HG02571 (cell line): ENCODE results near the gene CAPN11.
"Not testable (repeated sequence)": the region's sequence is repeated elsewhere in the genome, so short reads cannot be mapped to it uniquely, and the experiment has no call there.

Experiments
- ATAC-seq: cut with Tn5 transposase; IDR thresholded peaks from one replicate; pipeline ENCODE4 v1.9.1; 2021; ENCODE audit warnings: mild to moderate bottlenecking, moderate library complexity; ENCODE audit not compliant: unreplicated experiment

CAPN11 gene

GRCh38 chr6:44129841-44130322 lies 28.7 kb upstream of the CAPN11 start:
- ATAC-seq = no peak

GRCh38 chr6:44131892-44132291 lies 26.7 kb upstream of the CAPN11 start:
- no peak for ATAC-seq

- no peak for ATAC-seq
Observed at GRCh38 chr6:44132476-44132875, 26.1 kb upstream of the CAPN11 start.

- ATAC-seq = no peak
Observed at GRCh38 chr6:44133003-44133931, 25.4 kb upstream of the CAPN11 start.

- no peak for ATAC-seq
Observed at GRCh38 chr6:44133981-44134711, 24.5 kb upstream of the CAPN11 start.

DNA sequence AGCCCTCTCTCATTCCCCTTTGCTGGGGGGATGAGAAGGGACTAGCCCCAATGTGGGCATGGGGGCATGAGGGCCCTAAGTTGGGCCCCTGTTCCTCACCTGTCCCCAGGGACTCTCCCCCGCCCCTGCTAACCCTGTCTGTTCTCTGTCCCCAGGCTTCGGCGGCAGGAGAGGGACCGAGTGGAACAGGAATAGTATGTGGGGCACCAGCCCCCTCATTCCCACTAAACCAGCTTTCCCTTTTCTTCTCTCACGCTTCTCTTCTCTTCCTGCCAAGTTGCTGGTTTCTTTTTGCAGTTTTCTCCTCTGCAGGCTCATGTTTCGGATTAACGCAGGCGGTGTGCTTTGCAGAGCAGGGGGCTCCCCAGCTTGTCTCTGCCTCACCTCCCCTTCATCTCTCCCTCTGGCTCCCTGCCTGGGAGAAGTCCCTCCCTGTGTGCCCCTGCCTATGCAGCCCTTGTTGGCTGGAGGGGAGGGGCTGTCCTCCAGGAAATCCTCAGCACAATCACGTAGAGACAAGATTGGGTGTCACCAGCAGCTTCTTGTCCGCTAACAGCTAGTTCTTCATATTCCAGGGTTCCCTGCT lies 23.4 kb upstream of the CAPN11 start:
- no peak for ATAC-seq

GRCh38 chr6:44135875-44136274 lies 22.7 kb upstream of the CAPN11 start:
- no peak for ATAC-seq

- no peak for ATAC-seq
Observed at GRCh38 chr6:44138717-44139350, 19.8 kb upstream of the CAPN11 start.

DNA sequence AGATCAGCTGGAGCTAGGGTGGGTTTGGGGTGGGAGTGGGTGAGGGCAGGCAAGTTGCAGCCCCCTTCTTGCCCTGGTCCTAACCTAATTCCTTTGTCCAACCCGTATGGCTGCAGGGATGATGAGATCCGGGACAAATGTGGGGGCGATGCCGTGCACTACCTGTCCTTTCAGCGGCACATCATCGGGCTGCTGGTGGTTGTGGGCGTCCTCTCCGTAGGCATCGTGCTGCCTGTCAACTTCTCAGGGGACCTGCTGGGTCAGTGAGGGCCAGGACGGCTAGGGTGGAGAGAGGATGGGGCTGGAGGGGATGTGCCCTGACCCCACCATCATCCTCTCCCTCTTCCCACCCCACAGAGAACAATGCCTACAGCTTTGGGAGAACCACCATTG lies 19.3 kb upstream of the CAPN11 start:
- ATAC-seq = no peak

DNA sequence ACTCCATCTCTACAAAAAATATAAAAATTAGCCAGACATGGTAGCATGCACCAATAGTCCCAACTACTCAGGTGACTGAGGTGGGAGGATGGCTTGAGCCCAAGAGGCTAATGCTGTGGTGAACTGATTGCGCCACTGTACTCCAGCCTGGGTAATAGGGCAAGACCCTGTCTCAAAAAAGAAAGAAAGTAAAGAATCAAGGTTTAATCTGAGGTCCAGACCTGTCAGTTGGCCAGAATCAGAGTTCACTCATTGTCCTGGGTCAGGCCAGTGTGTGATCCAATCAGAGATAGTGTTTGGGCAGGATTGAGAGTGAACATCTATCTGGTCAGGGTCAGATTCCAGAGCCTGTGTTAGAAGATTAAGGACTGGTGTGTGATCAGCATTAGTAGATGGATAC lies 15.8 kb upstream of the CAPN11 start:
- no peak for ATAC-seq

DNA sequence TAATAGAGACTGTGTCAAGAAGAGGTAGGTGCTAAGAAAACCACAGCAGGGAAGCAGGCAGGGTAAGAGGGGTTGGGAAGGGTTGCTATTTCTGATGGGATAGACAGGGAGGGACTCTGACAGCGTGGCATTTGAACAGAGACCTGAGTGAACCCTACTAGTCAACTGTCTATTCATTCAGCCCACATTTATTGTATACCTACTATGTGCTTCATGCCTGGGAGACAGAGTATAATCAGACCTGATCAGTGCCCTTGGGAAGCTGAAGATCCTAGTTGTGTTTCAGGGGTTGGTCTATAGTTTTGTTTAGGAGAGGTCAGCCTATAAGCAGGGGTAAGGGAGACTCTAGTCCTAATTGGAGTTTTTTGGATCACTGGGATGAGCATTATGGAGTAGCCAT lies 14.9 kb upstream of the CAPN11 start:
- ATAC-seq = no peak

DNA sequence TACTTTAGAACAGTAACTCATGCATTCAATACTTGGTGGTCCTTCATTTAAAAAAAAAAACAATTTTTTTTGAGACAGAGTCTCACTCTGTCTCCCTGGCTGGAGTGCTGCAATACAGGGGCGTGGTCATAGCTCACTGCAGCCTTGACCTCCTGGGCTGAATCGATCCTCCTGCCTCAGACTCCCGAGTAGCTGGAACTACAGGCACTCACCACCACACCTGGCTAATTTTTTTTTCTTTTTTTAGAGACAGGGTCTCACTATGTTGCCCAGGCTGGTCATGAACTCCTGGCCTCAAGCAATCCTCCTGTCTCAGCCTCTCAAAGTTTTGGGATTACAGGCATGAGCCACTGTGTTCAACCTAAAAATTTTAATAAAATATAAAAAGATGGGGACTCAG lies 14.1 kb upstream of the CAPN11 start:
- not testable (repeated sequence) for ATAC-seq

DNA sequence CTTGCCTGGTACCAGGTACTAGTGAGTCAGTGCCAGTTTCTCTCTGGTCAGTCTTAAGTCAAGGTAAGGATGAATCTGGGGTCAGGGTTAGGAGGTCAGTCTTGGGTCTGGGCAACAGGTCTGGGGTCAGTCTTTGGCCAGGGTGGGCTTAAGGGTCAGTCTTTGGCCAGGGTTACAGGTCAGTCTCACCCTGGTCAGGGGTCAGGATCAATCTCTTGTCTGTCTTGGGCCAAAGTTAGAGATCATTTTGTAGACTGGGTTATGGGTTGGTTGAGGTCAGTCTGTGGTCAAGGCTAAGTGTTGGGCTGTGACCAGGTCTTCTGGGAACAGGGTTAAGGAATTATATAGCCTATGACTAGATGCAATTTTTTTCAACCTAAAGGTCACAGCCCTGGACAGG lies 12.8 kb upstream of the CAPN11 start:
- ATAC-seq = no peak

DNA sequence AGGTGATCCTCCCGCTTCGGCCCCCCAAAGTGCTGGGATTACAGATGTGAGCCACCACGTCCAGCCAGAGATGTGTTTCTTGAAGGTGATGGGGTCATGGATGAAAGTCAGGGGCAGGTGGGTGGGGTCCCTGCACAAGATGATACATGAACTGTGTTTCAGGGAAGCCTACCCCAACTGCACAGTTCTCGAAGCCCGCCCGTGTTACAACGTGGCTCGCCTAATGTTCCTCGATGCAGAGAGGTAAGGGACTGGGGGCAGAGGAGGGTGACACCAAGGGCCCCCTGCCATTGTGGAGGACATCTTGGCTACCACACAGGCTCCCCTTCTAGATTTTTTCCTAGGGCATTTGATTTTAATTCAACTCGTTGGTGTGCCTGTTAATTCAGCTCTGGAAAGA lies 11.9 kb upstream of the CAPN11 start:
- ATAC-seq = no peak

DNA sequence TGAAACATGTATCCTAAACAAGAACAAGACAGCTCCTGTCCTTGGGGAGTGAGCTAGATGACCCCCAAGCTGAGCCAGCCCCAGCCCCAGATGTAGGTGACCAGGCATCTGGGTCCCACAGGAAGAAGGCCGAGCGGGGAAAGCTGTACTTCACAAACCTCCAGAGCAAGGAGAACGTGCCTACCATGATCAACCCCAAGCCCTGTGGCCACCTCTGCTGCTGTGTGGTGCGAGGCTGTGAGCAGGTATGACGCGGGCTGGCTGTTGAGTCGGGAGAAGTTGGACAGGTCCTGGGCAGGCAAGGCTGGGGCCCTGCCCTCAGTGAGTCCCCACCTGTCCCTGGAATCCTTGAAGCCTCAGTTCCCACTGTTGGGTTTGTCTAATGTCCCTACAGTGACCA lies 11.4 kb upstream of the CAPN11 start:
- ATAC-seq = no peak

DNA sequence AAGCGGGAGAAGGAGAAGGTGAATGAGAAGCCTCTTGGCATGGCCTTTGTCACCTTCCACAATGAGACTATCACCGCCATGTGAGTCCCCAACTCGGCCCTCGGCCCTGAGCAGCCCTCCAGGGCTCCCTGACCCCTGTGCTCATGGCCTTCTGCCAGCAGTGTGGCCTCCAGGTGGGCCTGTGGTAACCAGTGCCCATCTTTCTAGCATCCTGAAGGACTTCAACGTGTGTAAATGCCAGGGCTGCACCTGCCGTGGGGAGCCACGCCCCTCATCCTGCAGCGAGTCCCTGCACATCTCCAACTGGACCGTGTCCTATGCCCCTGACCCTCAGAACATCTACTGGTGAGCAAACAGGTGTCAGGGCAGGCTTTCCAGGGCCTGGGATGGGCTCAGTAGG lies 10.3 kb upstream of the CAPN11 start:
- ATAC-seq = no peak

DNA sequence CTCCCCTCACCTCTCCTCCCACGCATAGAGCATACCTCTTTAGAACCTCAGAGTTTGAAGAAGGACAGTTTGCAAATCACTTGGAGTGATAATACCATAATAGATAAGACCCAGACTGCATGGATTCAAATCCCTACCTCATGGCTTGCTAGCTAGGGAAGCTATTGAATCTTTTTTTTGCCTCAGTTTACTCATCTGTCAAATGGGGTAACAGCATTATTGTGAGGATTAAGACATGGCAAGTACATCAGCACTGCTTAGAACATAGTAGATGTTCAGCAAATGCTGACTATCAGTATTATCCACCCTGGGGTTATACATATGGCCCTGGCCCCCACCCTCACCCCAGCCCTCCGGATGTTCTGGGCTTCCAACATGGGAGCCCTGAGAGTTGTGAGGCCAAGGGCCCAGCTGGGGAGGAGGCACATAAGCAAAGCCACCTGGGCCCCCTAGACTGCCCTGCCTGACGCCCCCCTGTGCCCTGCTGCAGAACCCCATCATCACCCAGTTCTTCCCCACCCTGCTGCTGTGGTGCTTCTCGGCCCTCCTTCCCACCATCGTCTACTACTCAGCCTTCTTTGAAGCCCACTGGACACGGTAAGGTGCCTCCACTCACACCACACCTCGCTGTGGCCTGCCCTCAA lies 9.1 kb upstream of the CAPN11 start:
- ATAC-seq = no peak

- no peak for ATAC-seq
Observed at GRCh38 chr6:44150317-44150917, 8.2 kb upstream of the CAPN11 start.

GRCh38 chr6:44151348-44152108 lies 7.1 kb upstream of the CAPN11 start:
- ATAC-seq = no peak

GRCh38 chr6:44152109-44152461 lies 6.5 kb upstream of the CAPN11 start:
- ATAC-seq = no peak
